ENCODE measurements around the gene COX7A2L.
"Not testable (repeated sequence)": the region's sequence is repeated elsewhere in the genome, so short reads cannot be mapped to it uniquely, and the experiment has no call there.

COX7A2L gene

GRCh38 chr2:42336361-42336965 is 24.6 kb downstream of the COX7A2L start:
- ATAC-seq (no peak), DNase-seq (no peak)
- Mint-ChIP-seq H3K27ac (peak overlapping the region in 1 of 2 donors; percentile 59), H3K27me3 (no peaks in the 10 kb centered on the region), H3K9me3 (peaks cover 0 to 11% of the 10 kb centered on the region in 2 donors), H3K4me1 (peaks cover 19% of the 10 kb centered on the region), H3K4me3 (no peak overlapping the region)

DNA sequence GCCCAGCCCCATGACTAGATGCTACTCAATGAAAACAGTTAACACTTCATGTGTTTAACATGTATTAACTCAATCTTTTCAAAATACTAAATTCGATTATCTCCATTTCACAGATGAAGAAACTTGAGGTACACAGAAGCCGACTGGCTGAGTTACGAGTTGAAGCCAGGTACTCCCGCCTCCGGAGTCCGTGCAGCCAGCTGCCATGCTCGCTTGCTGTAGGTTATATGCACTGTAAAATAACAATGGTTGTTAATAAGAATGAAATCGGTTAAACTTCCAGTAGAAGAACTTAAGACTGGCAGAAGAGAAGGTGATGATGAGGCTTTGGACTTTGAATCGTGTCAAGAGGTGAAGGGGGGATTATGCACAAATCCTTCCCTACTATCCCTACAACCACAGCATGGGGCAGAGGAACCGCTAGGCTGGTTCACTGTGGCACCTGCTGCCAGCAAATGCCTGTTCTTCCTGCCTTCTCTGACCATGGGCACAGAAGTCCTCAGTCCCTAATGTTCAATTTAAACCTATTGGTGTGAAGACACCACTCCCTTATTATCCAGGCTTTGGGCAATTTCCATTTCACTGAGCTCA is 25.4 kb downstream of the COX7A2L start:
- Mint-ChIP-seq H3K4me3 (no peak overlapping the region), H3K27ac (no peak overlapping the region), H3K4me1 (peaks cover 12% of the 10 kb centered on the region), H3K27me3 (no peaks in the 10 kb centered on the region), H3K9me3 (peaks cover 0 to 11% of the 10 kb centered on the region in 2 donors)
- ATAC-seq (no peak), DNase-seq (no peak)

DNA sequence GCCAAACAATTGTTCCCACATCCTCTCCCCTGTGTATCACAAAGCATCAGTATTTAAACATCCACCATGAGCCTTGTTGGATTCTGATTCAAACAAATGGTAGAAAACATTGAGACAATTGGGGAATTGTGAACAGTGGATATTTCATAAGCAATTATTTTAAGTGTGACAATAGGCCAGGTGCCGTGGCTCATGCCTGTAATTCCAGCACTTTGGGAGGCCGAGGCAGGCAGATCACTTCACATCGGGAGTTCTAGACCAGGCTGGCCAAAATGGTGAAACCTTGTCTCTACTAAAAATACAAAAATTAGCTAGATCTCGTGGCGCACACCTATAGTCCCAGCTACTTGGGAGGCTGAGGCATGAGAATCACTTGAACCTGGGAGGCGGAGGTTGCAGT is 26.2 kb downstream of the COX7A2L start:
- not testable (repeated sequence) for H3K4me3 Mint-ChIP-seq

GRCh38 chr2:42334220-42334619 is 26.8 kb downstream of the COX7A2L start:
- no peak overlapping the region for H3K27ac Mint-ChIP-seq
- DNase-seq: no peak
- no peaks in the 10 kb centered on the region for H3K4me1 Mint-ChIP-seq
- H3K4me3 Mint-ChIP-seq: no peak overlapping the region
- H3K9me3 Mint-ChIP-seq: peaks cover 0 to 11% of the 10 kb centered on the region in 2 donors
- H3K27me3 Mint-ChIP-seq: no peaks in the 10 kb centered on the region
- ATAC-seq: no peak

More for the DNA sequence above, 26.2 kb downstream of the COX7A2L start:
- not testable (repeated sequence) for DNase-seq, H3K27me3 Mint-ChIP-seq, H3K27ac Mint-ChIP-seq, H3K4me1 Mint-ChIP-seq, ATAC-seq
- H3K9me3 Mint-ChIP-seq: peaks cover 0 to 11% of the 10 kb centered on the region in 2 donors

- Mint-ChIP-seq H3K9me3 (peaks cover 0 to 9% of the 10 kb centered on the region in 2 donors), H3K27ac (peak overlapping the region in 1 of 2 donors; percentile 57), H3K4me1 (no peaks in the 10 kb centered on the region), H3K4me3 (no peak overlapping the region), H3K27me3 (no peaks in the 10 kb centered on the region)
- no peak for DNase-seq
- no peak for ATAC-seq
These were observed 27.4 kb downstream of the COX7A2L start for GRCh38 chr2:42333579-42333978.

DNA sequence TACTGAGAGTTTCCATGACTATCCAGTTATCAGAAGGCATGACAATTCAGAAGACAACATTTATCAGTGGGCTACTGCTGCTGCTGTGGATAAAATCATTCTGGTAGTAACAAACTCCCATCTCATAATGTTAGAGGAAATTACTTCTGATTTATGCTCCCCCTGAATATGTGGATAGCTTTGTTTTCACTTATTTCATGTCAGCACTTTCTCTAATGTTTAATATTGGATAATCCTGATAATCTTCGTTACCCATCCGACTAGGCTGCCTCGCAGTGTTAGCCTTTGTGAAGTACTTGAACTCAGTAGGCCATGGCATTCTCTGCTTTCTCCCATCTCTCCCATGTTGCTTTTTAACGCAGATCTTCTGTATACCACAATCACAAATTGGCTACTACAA is 28.4 kb downstream of the COX7A2L start:
- no peak overlapping the region for H3K4me3 Mint-ChIP-seq
- ATAC-seq (no peak), DNase-seq (no peak)
- no peak overlapping the region for H3K27ac Mint-ChIP-seq
- H3K27me3 Mint-ChIP-seq: no peaks in the 10 kb centered on the region
- no peaks in the 10 kb centered on the region for H3K4me1 Mint-ChIP-seq
- no peaks in the 10 kb centered on the region for H3K9me3 Mint-ChIP-seq

DNA sequence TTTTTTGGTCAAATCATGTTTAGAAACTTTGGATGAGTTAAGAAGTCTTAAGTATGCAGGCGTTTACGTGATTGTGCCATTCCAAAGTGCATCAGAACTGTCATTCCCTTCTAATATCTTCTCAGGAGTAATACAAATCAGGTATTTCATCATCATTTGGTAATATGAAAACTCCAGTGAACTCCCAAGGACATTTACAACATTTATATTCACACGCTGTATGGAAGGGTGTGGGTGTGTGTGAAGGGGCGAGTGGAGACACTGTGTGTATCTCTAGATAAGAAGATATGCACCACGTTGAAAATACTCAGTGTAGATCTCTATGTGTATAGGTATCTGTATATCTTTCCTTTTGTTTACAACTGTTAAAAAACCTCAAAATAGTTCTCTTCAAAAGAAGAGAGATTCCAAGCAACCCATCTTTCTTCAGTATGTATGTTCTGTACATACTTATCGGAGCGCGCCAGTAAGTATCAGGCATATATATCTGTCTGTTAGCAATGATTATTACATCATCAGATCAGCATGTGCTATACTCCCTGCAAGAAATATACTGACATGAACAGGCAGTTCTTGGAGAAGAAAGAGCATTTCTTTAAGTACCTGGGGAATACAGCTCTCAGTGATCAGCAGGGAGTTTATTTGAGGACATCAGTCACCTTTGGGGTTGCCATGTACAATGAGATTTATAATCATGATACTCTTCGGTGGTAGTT is 29.3 kb downstream of the COX7A2L start:
- no peak overlapping the region for H3K4me3 Mint-ChIP-seq
- DNase-seq: no peak
- H3K27ac Mint-ChIP-seq: peak overlapping the region in 1 of 2 donors; percentile 75
- H3K27me3 Mint-ChIP-seq: no peaks in the 10 kb centered on the region
- no peak for ATAC-seq
- no peaks in the 10 kb centered on the region for H3K9me3 Mint-ChIP-seq
- H3K4me1 Mint-ChIP-seq: no peaks in the 10 kb centered on the region

- no peaks in the 10 kb centered on the region for H3K4me1 Mint-ChIP-seq
- no peaks in the 10 kb centered on the region for H3K9me3 Mint-ChIP-seq
- ATAC-seq: no peak
These were observed 31.3 kb downstream of the COX7A2L start for GRCh38 chr2:42329736-42330135.

GRCh38 chr2:42328923-42329322 is 32.1 kb downstream of the COX7A2L start:
- Mint-ChIP-seq H3K4me3 (no peak overlapping the region), H3K27me3 (no peaks in the 10 kb centered on the region), H3K27ac (no peak overlapping the region), H3K9me3 (no peaks in the 10 kb centered on the region), H3K4me1 (no peaks in the 10 kb centered on the region)
- ATAC-seq (no peak), DNase-seq (no peak)

More at GRCh38 chr2:42329736-42330135, 31.3 kb downstream of the COX7A2L start:
- H3K27me3 Mint-ChIP-seq: no peaks in the 10 kb centered on the region
- no peak for DNase-seq
- no peak overlapping the region for H3K4me3 Mint-ChIP-seq
- peak overlapping the region; percentile 13 to 27 for H3K27ac Mint-ChIP-seq

DNA sequence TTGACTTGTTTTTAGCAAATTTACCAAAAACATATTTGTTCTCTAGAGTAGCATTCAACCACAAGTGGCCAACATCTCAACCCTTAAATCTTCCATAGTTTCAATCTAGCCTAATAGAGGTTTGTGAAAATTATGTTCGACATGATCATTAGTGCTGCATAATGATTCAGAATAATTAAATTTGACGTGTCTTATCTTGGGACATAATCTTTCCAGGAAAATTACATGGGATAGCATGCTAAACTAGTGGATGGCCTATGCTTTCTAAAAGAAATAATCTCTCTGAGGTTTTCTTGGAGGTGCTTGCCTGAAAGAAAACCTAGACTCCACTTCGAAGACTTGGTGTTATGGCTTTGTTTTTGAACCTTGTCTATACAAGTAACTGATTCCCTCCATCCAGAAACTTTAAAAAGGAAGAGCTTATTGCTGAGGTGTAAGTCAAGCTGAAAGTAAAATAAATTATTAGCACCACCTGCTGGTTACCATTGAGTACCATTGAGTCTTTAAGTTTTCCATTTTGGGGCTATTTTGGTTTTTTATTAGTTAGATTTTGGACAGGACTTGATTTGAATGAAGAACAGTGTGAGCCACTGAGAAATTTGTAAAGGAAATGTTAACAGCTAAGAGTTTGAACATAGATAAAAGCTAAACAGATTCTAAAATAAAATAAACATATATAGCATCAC is 32.7 kb downstream of the COX7A2L start:
- Mint-ChIP-seq H3K27me3 (no peaks in the 10 kb centered on the region), H3K27ac (peak overlapping the region; percentile 74 to 76), H3K4me3 (no peak overlapping the region), H3K9me3 (no peaks in the 10 kb centered on the region), H3K4me1 (no peaks in the 10 kb centered on the region)
- no peak for DNase-seq
- no peak for ATAC-seq

GRCh38 chr2:42327125-42327524 is 33.9 kb downstream of the COX7A2L start:
- H3K9me3 Mint-ChIP-seq: no peaks in the 10 kb centered on the region
- no peak overlapping the region for H3K4me3 Mint-ChIP-seq
- H3K4me1 Mint-ChIP-seq: no peaks in the 10 kb centered on the region
- DNase-seq: no peak
- no peak overlapping the region for H3K27ac Mint-ChIP-seq
- no peak for ATAC-seq
- H3K27me3 Mint-ChIP-seq: no peaks in the 10 kb centered on the region

GRCh38 chr2:42325609-42326008 is 35.4 kb downstream of the COX7A2L start:
- H3K27me3 Mint-ChIP-seq: no peaks in the 10 kb centered on the region
- H3K4me1 Mint-ChIP-seq: no peaks in the 10 kb centered on the region
- no peak overlapping the region for H3K27ac Mint-ChIP-seq
- DNase-seq (no peak), ATAC-seq (no peak)
- peaks cover 0 to 2% of the 10 kb centered on the region in 2 donors for H3K9me3 Mint-ChIP-seq
- H3K4me3 Mint-ChIP-seq: no peak overlapping the region

DNA sequence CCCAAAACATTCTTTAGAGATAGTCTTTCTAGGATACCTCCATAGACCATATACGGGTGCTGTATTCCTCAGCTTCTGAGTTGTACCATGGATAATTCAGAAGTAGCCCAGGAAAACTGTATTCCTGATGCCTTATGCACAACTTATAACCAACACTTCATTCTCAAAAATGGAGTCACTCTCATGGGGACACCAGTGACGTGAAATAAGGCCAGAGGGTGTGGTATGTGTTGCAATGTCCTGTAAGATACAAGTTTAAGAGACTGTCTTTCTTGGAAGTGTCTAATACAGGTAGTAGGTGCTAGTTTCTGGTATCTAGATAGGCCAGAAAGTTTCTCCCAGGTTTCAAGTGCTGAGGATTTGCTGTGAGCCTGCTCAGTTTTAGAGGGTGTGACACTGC is 36.1 kb downstream of the COX7A2L start:
- Mint-ChIP-seq H3K4me1 (no peaks in the 10 kb centered on the region), H3K9me3 (peaks cover 0 to 4% of the 10 kb centered on the region in 2 donors)

GRCh38 chr2:42324244-42324643 is 36.8 kb downstream of the COX7A2L start:
- ATAC-seq (no peak), DNase-seq (no peak)
- Mint-ChIP-seq H3K27ac (no peak overlapping the region), H3K27me3 (no peaks in the 10 kb centered on the region), H3K9me3 (peaks cover 0 to 4% of the 10 kb centered on the region in 2 donors), H3K4me3 (no peak overlapping the region), H3K4me1 (no peaks in the 10 kb centered on the region)

More for the DNA sequence above, 36.1 kb downstream of the COX7A2L start:
- no peak for DNase-seq
- H3K4me3 Mint-ChIP-seq: no peak overlapping the region
- ATAC-seq: peak; percentile 71
- no peaks in the 10 kb centered on the region for H3K27me3 Mint-ChIP-seq
- H3K27ac Mint-ChIP-seq: no peak overlapping the region

DNA sequence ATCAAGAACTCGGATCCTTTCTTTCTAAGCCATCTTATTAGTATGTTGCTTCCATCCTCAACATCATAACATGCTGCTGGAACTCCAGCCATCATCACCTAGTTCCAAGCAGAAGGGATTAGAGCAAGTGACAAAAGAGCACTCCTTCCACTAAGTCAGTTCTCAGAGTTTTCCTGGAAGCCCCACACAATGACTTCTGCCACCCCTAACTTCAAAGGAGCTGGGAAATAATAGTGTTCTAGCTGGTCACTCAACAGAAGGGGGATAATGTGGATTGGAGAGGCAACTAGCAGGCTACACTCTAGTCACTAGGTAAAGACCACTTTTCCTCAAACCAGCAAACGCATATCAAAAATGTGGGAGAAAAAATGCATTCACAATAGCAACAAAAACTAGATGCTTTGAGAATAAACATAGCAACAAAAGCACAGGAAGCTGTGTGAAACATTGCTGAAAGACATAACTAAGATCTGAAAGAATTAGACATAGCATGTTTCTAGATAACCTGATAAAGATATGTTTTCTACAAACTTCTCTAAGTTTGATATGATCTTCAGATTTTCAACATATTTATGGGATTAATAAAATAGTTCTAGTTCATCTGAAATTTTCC is 39.5 kb downstream of the COX7A2L start:
- Mint-ChIP-seq H3K4me3 (no peak overlapping the region), H3K27ac (no peak overlapping the region), H3K27me3 (no peaks in the 10 kb centered on the region), H3K9me3 (peaks cover 0 to 4% of the 10 kb centered on the region in 2 donors), H3K4me1 (no peaks in the 10 kb centered on the region)
- ATAC-seq (no peak), DNase-seq (no peak)

Measured in stimulated activated naive CD8-positive, alpha-beta T cell treated with anti-CD3 and anti-CD28 coated beads, Interleukin-15, amount 100 ng/mL, for 72 hours (primary cell).